ENCODE measurements around the gene MYF6.

MYF6 gene

GRCh38 chr12:80716696-80717469, 9.4 kb downstream of the MYF6 start, which contains the start of gene MYF5:
Gene MYF5, plus strand, starts transcription at chr12:80716912. Its CDS starts 152 bp downstream, at chr12:80717064.
- peaks cover 36% of the 10 kb centered on the region for H3K4me1 ChIP-seq (ENCODE audit: insufficient read depth, low read length)
- H3K4me3 ChIP-seq (ENCODE audit: low read length), result no peak within 1 kb of the TSS
- H3K27me3 ChIP-seq (ENCODE audit: insufficient read depth, low read length), result peaks cover 65% of the 10 kb centered on the region
- 94% methylated on average over 45 of the region's 45 CpGs for WGBS
- H3K27ac ChIP-seq (ENCODE audit: low read depth, low read length), result no peak within 1 kb of the TSS
- no peaks in the 10 kb centered on the region for H3K36me3 ChIP-seq (ENCODE audit: insufficient read depth, low read length)
- H3K9me3 ChIP-seq (ENCODE audit: insufficient read depth, low read depth, low read length), result no peaks in the 10 kb centered on the region
- H3K9ac ChIP-seq (ENCODE audit: low read depth, low read length), result no peak within 1 kb of the TSS

- Histone ChIP-seq H3K36me3 (ENCODE audit: insufficient read depth, low read length) (no peaks in the 10 kb centered on the region), H3K9ac (ENCODE audit: low read depth, low read length) (no peak overlapping the region), H3K4me3 (ENCODE audit: low read length) (no peak overlapping the region), H3K27ac (ENCODE audit: low read depth, low read length) (no peak overlapping the region), H3K9me3 (ENCODE audit: insufficient read depth, low read depth, low read length) (no peaks in the 10 kb centered on the region), H3K4me1 (ENCODE audit: insufficient read depth, low read length) (peaks cover 31% of the 10 kb centered on the region), H3K27me3 (ENCODE audit: insufficient read depth, low read length) (peaks cover 55% of the 10 kb centered on the region)
- WGBS, result 97% methylated on average over 4 of the region's 4 CpGs
Measured at GRCh38 chr12:80717856-80718255, 10.4 kb downstream of the MYF6 start.

GRCh38 chr12:80720516-80720915, 13.1 kb downstream of the MYF6 start:
- Histone ChIP-seq H3K27me3 (ENCODE audit: insufficient read depth, low read length) (peaks cover 29% of the 10 kb centered on the region), H3K4me3 (ENCODE audit: low read length) (no peak overlapping the region), H3K9me3 (ENCODE audit: insufficient read depth, low read depth, low read length) (no peaks in the 10 kb centered on the region), H3K36me3 (ENCODE audit: insufficient read depth, low read length) (no peaks in the 10 kb centered on the region), H3K4me1 (ENCODE audit: insufficient read depth, low read length) (peaks cover 4% of the 10 kb centered on the region), H3K27ac (ENCODE audit: low read depth, low read length) (no peak overlapping the region), H3K9ac (ENCODE audit: low read depth, low read length) (no peak overlapping the region)
- WGBS, result 93% methylated on average over 1 of the region's 1 CpG

- WGBS, result 97% methylated on average over 3 of the region's 3 CpGs
- peaks cover 21% of the 10 kb centered on the region for H3K27me3 ChIP-seq (ENCODE audit: insufficient read depth, low read length)
- H3K4me3 ChIP-seq (ENCODE audit: low read length), result no peak overlapping the region
- peaks cover 1% of the 10 kb centered on the region; the same call in 1 of the 2 replicates for H3K4me1 ChIP-seq (ENCODE audit: insufficient read depth, low read length)
- H3K36me3 ChIP-seq (ENCODE audit: insufficient read depth, low read length), result no peaks in the 10 kb centered on the region
- H3K27ac ChIP-seq (ENCODE audit: low read depth, low read length), result no peak overlapping the region
- H3K9ac ChIP-seq (ENCODE audit: low read depth, low read length), result no peak overlapping the region
- H3K9me3 ChIP-seq (ENCODE audit: insufficient read depth, low read depth, low read length), result no peaks in the 10 kb centered on the region
Measured at GRCh38 chr12:80721326-80721725, 13.9 kb downstream of the MYF6 start.

GRCh38 chr12:80745851-80746505, 38.5 kb downstream of the MYF6 start:
- H3K36me3 ChIP-seq (ENCODE audit: insufficient read depth, low read length), result no peaks in the 10 kb centered on the region
- H3K27me3 ChIP-seq (ENCODE audit: insufficient read depth, low read length), result no peaks in the 10 kb centered on the region
- H3K9ac ChIP-seq (ENCODE audit: low read depth, low read length), result no peak overlapping the region
- WGBS, result 76% methylated on average over 6 of the region's 6 CpGs
- no peak overlapping the region for H3K27ac ChIP-seq (ENCODE audit: low read depth, low read length)
- H3K4me1 ChIP-seq (ENCODE audit: insufficient read depth, low read length), result no peaks in the 10 kb centered on the region
- H3K4me3 ChIP-seq (ENCODE audit: low read length), result no peak overlapping the region
- no peaks in the 10 kb centered on the region for H3K9me3 ChIP-seq (ENCODE audit: insufficient read depth, low read depth, low read length)

- Histone ChIP-seq H3K27me3 (ENCODE audit: insufficient read depth, low read length) (no peaks in the 10 kb centered on the region), H3K9me3 (ENCODE audit: insufficient read depth, low read depth, low read length) (no peaks in the 10 kb centered on the region), H3K4me1 (ENCODE audit: insufficient read depth, low read length) (no peaks in the 10 kb centered on the region), H3K27ac (ENCODE audit: low read depth, low read length) (no peak overlapping the region), H3K4me3 (ENCODE audit: low read length) (no peak overlapping the region), H3K36me3 (ENCODE audit: insufficient read depth, low read length) (no peaks in the 10 kb centered on the region), H3K9ac (ENCODE audit: low read depth, low read length) (no peak overlapping the region)
- 85% methylated on average over 2 of the region's 2 CpGs for WGBS
Measured at GRCh38 chr12:80747800-80748199, 40.4 kb downstream of the MYF6 start.

GRCh38 chr12:80749456-80749855, 42.0 kb downstream of the MYF6 start:
- no peaks in the 10 kb centered on the region for H3K27me3 ChIP-seq (ENCODE audit: insufficient read depth, low read length)
- H3K9ac ChIP-seq (ENCODE audit: low read depth, low read length), result no peak overlapping the region
- H3K4me3 ChIP-seq (ENCODE audit: low read length), result no peak overlapping the region
- no peaks in the 10 kb centered on the region for H3K4me1 ChIP-seq (ENCODE audit: insufficient read depth, low read length)
- H3K27ac ChIP-seq (ENCODE audit: low read depth, low read length), result no peak overlapping the region
- no peaks in the 10 kb centered on the region for H3K36me3 ChIP-seq (ENCODE audit: insufficient read depth, low read length)
- WGBS, result 96% methylated on average over 2 of the region's 2 CpGs
- H3K9me3 ChIP-seq (ENCODE audit: insufficient read depth, low read depth, low read length), result no peaks in the 10 kb centered on the region

GRCh38 chr12:80752464-80752863, 45.0 kb downstream of the MYF6 start:
- H3K4me3 ChIP-seq (ENCODE audit: low read length), result no peak overlapping the region
- H3K4me1 ChIP-seq (ENCODE audit: insufficient read depth, low read length), result no peaks in the 10 kb centered on the region
- H3K27ac ChIP-seq (ENCODE audit: low read depth, low read length), result no peak overlapping the region
- H3K9ac ChIP-seq (ENCODE audit: low read depth, low read length), result no peak overlapping the region
- H3K36me3 ChIP-seq (ENCODE audit: insufficient read depth, low read length), result no peaks in the 10 kb centered on the region
- H3K9me3 ChIP-seq (ENCODE audit: insufficient read depth, low read depth, low read length), result no peaks in the 10 kb centered on the region
- H3K27me3 ChIP-seq (ENCODE audit: insufficient read depth, low read length), result no peaks in the 10 kb centered on the region

GRCh38 chr12:80754274-80754673, 46.8 kb downstream of the MYF6 start:
- Histone ChIP-seq H3K27ac (ENCODE audit: low read depth, low read length) (no peak overlapping the region), H3K36me3 (ENCODE audit: insufficient read depth, low read length) (no peaks in the 10 kb centered on the region), H3K27me3 (ENCODE audit: insufficient read depth, low read length) (no peaks in the 10 kb centered on the region), H3K9ac (ENCODE audit: low read depth, low read length) (no peak overlapping the region), H3K4me1 (ENCODE audit: insufficient read depth, low read length) (no peaks in the 10 kb centered on the region), H3K4me3 (ENCODE audit: low read length) (no peak overlapping the region), H3K9me3 (ENCODE audit: insufficient read depth, low read depth, low read length) (no peaks in the 10 kb centered on the region)
- 79% methylated on average over 2 of the region's 3 CpGs for WGBS

GRCh38 chr12:80756875-80757274, 49.4 kb downstream of the MYF6 start:
- H3K9me3 ChIP-seq (ENCODE audit: insufficient read depth, low read depth, low read length), result no peaks in the 10 kb centered on the region
- no peak overlapping the region for H3K4me3 ChIP-seq (ENCODE audit: low read length)
- H3K27me3 ChIP-seq (ENCODE audit: insufficient read depth, low read length), result no peaks in the 10 kb centered on the region
- no peaks in the 10 kb centered on the region for H3K36me3 ChIP-seq (ENCODE audit: insufficient read depth, low read length)
- WGBS, result no CpG with 5 or more reads among the region's 1 CpG
- H3K9ac ChIP-seq (ENCODE audit: low read depth, low read length), result no peak overlapping the region
- H3K27ac ChIP-seq (ENCODE audit: low read depth, low read length), result no peak overlapping the region
- H3K4me1 ChIP-seq (ENCODE audit: insufficient read depth, low read length), result no peaks in the 10 kb centered on the region; the same call in 1 of the 2 replicates

All from HUES64 (cell line).